GM21423 (cell line): ENCODE measurements around the gene ZNF584.
"Not testable (repeated sequence)": the region's sequence is repeated elsewhere in the genome, so short reads cannot be mapped to it uniquely, and the experiment has no call there.

Source experiments
- ATAC-seq: cut with Tn5 transposase; IDR thresholded peaks from one replicate; pipeline ENCODE4 v1.9.1; 2021; ENCODE audit warnings: mild to moderate bottlenecking, moderate library complexity; ENCODE audit not compliant: unreplicated experiment

The ZNF584 gene

DNA sequence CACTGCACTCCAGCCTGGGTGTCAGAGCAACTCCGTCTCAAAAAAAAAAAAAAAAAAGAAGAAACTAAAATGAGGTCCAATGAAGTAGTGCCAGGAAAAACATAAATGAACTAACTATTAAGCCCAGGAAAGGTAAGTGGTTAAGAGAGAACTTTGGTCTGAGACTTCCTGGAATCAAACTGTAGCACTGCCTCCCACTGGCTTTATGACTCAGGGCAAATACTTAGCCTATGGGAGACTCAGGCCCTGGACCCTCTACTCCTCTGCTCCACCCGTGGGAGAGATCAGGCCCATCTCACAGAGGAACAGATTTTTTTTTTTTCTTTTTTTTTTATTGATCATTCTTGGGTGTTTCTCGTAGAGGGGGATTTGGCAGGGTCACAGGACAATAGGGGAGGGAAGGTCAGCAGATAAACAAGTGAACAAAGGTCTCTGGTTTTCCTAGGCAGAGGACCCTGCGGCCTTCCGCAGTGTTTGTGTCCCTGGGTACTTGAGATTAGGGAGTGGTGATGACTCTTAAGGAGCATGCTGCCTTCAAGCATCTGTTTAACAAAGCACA is 4.5 kb upstream of the ZNF584 start:
- not testable (repeated sequence) for ATAC-seq

DNA sequence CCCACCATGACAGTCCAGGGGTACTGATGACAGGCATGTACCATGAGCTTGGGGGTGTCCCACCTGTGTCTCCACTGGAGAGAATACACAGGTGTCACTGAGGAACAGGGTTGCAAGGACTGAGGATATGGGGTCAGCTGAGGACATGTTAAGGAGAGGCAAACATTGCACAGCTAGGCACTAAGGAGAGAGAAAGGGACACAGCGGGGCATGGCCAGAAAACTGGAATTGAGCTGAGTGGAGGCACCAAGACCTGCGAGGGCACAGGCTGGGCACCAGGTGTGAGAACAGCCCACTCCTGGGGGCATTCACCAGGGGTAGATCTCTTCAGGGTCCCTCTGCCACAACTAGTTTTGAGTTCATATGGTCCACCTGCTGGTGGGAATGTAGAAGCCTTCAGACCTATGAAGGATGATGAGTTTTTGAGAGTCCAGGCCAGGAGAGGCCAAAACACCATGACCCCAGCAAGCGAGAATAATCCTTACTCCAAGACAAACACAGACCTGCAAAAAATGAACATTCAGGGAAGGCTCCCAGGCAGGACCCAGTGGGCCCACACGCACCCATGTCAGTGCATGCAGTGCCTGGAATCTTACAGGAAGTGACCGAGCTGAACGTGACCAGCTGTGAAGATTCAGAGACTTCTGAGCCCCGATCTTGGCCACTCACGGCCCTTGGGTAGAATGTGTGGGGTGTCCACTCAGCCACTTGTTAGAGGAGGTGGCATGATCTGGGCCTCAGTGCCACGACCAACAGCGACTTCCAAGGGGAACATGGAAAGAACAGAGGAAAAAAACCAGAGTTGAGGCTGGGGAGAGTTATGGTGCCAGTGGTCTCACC is 1.4 kb upstream of the ZNF584 start:
- ATAC-seq: no peak

DNA sequence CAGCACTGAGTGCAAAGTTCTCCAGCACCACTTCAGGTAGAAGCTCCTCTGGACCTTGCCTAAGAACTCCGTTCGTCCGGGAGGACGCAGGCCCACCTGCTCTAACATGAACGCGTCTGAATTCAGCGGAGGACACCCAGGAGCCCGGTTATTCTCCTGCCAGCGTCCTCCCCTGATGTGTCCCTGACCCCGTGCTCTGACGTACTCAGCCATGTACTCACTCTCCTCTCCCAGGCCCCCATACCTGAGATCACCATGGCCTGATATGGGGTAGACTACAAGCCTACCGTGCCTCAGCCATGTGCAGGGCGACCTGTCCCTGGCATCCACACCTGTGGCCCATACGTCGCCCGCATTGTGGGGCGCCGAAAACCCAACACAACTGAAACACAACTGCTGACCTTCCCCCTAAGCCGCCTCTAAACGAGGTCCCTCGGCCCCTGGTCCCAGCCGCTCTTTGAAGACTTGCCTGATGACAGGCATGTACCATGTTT is 744 bp upstream of the ZNF584 start:
- ATAC-seq: no peak

DNA sequence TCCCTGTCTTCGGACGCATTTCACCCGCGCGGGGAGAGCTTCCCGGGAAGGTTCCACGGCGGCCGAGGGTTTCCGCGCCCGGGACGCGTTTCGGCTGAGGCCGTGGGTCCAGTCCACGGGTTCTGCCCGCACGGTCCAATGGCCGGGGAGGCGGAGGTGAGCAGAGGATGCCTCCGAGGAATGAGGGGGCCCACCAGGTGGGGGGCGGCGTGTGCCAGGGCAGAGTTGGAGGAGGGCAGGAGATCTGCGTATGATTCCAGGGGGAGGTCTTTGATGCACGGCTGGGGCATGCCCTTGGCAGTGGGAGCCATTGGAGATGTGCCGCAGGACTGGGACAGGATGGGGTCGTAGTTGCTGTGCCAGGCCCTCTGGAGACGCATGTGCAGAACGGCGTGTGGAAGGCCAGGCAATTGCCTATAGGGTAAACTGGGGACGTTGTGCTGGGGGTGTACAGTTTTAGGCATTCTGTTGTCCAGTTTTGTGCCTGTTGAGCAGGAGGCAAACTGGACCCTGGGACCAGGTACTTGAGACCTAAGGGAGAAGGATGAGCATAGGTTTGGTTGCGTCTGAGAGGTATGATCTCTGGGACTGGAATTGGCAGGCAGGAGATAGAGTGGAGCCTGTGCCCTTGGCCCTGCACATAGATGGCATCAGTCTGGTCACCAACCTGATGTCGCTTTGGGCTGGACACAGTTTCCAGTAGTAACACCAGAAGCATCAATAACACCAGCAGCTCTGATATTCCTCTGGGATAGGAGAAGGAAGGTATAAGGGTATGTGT is 751 bp downstream of the ZNF584 start:
- peak; percentile 17 for ATAC-seq

DNA sequence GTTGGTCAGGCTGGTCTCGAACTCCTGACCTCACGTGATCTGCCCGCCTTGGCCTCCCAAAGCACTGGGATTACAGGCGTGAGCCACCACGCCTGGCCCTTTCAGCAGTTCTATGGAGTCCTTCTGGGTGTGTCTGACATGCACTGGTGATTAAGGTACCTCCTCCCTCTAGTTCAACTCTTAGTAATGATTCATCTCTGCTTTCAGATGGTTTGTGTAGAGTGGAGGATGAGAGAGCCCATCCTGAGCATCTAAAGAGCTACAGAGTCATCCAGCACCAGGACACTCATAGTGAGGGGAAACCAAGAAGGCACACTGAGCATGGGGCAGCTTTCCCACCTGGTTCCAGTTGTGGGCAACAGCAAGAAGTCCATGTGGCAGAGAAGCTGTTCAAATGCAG is 8.2 kb downstream of the ZNF584 start:
- no peak for ATAC-seq

DNA sequence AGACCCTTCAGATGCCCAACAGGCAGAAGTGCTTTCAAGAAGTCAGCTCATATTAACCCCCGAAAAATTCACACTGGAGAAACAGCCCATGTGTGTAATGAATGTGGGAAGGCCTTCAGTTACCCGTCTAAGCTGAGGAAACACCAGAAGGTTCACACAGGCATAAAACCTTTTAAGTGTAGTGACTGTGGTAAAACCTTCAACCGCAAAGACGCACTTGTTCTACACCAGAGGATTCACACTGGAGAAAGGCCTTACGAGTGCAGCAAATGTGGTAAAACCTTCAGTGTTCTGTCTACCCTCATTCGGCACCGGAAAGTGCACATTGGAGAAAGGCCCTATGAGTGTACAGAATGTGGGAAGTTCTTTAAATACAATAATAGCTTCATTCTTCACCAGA is 8.6 kb downstream of the ZNF584 start:
- no peak for ATAC-seq

DNA sequence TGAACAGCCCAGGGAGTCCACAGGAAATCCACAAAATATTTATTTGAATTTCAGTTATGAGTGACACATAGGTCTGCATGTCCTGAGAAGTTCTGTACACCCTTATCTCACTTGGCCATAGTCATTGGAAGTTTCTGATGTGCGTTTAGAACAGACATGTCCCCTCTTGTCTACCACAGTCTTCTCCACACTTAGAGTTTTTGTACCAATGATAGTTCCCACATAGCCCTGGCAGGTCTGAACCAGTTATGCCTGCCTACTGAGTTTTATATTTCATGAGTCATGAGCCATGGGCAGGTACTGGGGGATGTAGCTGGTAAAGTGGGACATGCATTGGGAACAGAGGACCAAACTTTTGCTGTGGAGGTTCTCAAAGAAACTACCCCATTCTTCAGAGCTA is 20.2 kb downstream of the ZNF584 start:
- ATAC-seq: no peak

DNA sequence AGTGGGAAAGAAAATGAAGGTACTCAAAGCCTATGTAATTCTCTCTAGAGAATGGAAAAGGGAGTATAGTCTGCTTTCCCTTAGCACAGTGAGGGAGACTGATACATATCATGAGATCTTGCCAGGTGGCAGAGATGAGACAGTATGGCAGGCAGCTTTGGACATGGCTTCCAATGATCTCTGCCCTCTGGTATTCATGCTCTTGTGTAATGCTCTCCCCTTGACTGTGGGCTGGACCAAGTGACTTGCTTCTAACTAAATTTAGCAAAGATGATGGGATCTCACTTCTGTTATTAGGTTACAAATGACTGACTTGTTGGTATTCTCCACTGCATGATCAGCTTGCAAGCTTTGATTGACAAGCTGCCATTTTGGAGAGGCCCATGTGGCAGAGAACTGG is 21.3 kb downstream of the ZNF584 start:
- no peak for ATAC-seq

DNA sequence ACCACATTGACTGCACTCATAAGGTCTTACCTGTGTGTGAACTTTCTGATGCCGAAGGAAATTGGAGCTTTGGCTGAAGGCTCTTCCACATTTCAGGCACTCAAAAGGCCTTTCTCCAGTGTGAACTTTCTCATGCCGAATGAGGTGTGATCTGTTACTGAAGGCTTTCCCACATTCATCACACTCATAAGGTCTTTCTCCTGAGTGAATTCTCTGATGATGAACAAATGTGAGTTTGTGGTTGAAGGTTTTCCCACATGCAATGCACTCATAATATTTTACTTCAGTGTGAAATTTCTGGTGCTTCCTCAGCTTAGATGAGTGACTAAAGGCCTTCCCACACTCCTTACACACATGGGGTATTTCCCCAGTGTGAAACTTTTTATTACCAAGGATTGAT is 25.8 kb downstream of the ZNF584 start:
- no peak for ATAC-seq

DNA sequence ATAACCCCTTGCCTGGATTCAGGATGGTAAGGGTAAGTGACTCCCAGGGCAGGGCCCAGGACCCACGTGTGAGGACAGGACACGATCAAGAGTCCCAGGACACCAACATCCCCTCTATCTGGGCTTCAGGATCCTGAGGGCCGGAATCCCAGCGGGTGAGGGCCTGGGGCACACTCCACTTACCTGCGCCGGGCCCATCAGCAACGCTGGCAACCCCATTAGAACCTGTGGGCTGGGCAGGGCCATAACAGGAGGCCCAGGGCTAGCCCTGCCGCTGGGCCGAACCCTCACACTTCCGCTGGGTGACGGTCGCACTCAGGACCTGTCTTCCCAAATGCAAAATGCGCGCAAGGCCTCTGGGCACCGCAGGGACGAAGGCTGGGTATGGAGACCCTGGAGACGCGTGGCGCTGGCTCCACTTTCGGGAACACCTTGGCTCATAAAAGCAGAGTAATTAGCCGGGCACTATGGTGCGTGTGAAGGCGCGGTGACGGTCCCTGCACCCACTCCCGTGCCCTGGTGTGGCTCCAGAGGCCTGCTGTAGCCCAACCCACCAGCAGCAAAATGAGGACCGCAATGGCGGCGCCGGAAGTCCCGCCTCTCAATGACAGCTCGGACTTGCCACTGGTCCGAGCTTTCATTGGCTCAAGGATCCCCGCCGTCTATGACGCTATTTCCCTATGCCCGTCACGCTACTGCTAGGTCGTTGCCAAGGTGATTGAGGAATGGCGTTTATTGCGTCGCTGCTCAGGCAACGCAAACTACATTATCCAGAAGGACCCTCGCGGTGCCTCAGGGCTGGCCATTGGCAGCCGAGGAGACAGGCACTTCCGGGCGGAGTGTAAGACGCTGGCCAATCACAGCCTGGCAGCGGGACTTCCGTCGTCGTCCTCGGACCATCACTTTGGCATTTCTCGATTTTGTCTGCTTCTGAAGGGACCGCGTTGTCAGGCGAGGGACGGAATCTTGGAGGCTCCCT is 31.4 kb downstream of the ZNF584 start, which contains the start of gene ZNF132:
Gene ZNF132 (minus strand): TSS at position 578 of the 979 bp plus-strand sequence. CDS start 332 bp downstream, at position 246.
- ATAC-seq: peak; percentile 96

DNA sequence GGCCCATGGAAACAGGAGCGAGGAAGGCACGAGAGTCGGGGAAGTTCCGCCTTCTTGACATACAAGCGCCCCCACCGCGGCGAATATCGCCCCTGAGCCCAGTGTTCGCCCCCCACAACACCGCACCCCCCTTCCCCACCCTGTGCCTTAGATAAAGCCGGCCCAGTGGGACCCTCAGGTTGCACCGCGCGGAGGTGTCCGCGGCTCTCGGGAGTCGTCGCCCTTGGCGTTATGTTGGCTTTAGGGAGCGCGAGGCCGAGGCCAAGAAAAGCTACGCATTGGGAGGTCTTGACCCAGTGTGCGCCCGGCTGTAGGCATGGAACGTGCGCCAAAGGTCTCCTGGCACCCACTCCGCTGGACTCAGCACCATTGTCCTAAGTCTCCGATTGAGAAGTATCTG is 32.1 kb downstream of the ZNF584 start:
- ATAC-seq: no peak

DNA sequence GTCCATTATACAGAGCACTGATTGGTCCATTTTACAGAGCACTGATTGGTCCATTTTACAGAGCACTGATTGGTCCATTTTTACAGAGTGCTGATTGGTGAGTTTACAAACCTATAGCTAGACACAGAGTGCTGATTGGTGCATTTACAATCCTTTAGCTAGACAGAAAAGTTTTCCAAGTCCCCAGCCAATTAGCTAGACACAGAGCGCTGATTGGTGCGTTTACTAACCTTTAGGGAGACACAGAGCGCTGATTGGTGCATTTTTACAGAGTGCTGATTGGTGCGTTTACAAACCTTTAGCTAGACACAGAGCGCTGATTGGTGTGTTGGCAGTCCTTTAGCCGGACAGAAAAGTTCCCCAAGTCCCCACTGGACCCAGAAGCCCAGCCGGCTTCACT is 34.5 kb downstream of the ZNF584 start:
- not testable (repeated sequence) for ATAC-seq

DNA sequence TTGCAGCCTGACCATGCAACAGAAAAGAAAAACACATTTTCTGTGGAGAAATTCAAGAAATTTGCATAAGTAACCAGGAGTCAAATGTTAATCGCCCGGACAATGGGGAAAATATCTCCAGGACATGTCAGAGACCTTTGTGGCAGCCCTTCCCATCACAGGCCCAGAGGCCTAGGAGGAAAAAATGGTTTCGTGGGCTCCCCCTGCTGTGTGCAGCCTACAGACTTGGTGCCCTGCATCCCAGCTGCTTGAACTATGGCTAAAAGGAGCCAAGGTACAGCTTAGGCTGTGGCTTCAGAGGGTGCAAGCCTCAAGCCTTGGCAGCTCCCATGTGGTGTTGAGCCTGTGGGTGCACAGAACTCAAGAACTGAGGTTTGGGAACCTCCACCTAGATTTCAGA is 40.4 kb downstream of the ZNF584 start:
- ATAC-seq: not testable (repeated sequence)

DNA sequence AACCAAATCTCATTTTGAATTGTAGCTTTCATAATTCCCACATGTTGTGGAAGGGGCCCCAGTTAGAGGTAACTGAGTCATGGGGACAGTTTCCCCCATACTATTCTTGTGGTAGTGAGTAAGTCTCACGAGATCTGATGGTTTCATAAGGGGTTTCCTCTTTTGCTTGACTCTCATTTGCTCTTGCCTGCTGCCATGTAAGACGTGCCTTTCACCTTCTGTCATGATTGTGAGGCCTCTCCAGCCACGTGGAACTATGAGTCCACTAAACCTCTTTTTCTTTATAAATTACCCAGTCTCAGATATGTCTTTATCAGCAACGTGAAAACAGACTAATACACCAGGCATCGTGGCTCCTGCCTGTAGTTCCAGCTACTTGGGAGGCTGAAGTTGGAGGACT is 41.5 kb downstream of the ZNF584 start:
- not testable (repeated sequence) for ATAC-seq

DNA sequence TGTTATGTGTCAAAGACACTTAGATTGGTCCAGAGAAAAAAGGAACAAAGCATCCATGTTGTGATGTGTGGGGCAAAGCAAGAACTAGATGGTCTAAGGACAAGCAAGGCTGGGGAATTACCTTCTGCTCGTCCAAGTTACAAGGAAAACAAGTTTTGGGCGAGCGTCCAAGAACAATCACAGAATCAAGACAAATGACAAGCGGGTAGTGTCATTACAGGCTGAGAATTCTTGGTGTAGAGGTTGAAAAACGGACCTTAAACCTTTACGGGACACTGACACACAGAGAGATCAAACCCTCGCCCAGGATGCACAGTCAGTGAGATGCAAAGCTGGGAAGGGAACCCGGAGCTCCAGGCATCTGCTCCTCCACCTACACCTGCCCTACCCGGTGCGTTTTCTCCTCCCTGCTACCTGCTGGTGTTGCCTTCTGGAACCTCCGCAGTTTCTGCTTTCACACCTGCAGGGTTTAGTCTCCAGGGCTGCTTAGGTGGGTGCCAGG is 42.5 kb downstream of the ZNF584 start:
- no peak for ATAC-seq

DNA sequence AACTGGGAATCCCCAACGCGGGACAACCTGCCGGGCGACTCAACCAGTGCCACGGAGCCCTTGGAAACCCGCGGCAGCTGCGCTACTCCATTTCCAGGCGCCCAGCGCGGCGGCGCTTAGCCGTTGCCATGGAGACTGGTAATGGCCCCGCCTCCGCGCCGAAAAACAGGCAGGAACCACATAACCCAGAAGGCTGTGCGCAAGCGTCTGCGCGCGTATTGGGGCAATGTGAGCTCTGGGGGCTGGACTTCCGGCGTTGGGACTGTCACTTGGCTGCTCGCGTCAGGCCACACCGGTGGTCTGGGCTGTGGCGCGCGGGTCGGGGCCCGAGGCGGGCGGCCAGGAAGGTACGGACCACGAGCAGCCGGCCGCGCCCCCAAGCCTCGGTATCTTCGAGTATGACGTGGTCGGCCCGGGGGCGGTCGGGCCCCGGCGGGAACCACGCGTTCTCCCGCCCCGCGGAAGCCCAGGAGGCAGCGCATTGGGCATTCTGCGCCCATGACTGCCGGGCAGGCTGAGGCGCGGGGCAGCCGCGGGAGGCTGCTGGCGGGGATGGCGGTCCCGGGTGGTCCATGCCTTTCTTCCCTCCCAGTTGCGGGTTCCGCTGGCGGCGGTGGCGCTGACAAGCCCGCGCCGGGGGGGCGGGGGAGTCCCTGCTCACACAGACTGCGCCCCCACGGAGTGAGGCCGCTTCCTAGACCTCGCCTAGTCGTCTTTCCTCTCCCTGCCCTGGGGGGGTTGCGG is 43.1 kb downstream of the ZNF584 start, which contains the start of gene ZNF324B:
Gene ZNF324B (plus strand): TSS at position 265 of the 744 bp plus-strand sequence. CDS start 2,080 bp downstream, outside the sequence.
- ATAC-seq: peak; percentile 96

DNA sequence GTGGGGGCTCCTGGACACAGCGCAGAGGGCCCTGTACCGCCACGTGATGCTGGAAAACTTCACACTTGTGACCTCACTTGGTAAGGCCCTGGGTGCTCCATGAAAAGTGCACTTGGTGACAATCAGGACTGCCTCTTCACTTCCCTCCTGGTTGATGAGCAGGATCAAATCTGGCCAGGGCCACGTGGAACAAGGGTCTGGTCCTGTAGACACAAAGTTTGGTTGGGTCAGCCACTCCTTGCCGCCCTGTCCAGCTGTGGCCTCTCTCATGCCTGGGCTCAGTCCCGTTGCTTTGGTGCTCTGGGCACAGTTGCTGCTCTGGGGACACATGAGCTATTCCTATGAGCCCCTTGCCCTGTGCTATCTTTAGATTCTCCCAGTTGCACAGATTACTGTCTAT is 45.3 kb downstream of the ZNF584 start:
- ATAC-seq: no peak

DNA sequence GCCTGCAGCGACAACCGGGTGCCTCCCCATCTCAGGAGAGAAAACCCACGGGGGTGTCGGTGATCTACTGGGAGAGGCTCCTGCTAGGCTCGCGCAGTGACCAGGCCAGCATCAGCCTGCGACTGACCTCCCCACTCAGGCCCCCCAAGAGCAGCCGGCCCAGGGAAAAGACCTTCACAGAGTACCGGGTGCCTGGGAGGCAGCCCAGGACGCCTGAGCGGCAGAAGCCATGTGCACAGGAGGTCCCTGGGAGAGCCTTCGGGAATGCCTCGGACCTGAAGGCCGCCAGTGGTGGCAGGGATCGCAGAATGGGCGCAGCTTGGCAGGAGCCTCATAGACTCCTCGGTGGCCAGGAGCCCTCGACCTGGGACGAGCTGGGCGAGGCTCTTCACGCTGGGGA is 46.9 kb downstream of the ZNF584 start:
- no peak for ATAC-seq

DNA sequence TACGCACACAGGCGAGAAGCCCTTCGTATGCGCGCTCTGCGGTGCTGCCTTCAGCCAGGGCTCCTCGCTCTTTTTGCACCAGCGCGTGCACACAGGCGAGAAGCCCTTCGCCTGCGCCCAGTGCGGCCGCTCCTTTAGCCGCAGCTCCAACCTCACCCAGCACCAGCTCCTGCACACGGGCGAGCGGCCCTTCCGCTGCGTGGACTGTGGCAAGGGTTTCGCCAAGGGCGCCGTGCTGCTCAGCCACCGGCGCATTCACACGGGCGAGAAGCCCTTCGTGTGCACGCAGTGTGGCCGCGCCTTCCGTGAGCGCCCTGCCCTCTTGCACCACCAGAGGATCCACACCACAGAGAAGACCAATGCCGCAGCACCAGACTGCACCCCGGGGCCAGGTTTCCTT is 47.7 kb downstream of the ZNF584 start:
- ATAC-seq: no peak
